Endodermal cell (in vitro differentiated cells): ENCODE results near the gene AHNAK2. TPM values are rescaled to one million over a fixed set of nuclear protein-coding genes. Genes with fewer than 3 reads are reported as not detected.
"Not testable (repeated sequence)": the region's sequence is repeated elsewhere in the genome, so short reads cannot be mapped to it uniquely, and the experiment has no call there.

ENCODE experiments used
- DNase-seq: peaks from one replicate; pipeline ENCODE4 v3.0.0-alpha.2; 2017
- H3K27ac ChIP-seq: 2 replicates; pipeline ENCODE4 v1.5.1; 2013; ENCODE audit warnings: mild to moderate bottlenecking, low read depth, low read length, moderate library complexity
- H3K27me3 ChIP-seq: 2 replicates; pipeline ENCODE4 v1.6.1; 2013; ENCODE audit warnings: mild to moderate bottlenecking, low read length, moderate library complexity; ENCODE audit not compliant: insufficient read depth, control insufficient read depth, poor library complexity, severe bottlenecking
- H3K36me3 ChIP-seq: 2 replicates; pipeline ENCODE4 v1.7.0; 2013; ENCODE audit warnings: mild to moderate bottlenecking, low read length, moderate library complexity; ENCODE audit not compliant: control insufficient read depth, insufficient read depth
- H3K4me1 ChIP-seq: one replicate; pipeline ENCODE4 v1.7.0; 2013; ENCODE audit warnings: low read length; ENCODE audit not compliant: control insufficient read depth, insufficient read depth
- H3K4me3 ChIP-seq: 2 replicates; pipeline ENCODE4 v1.5.1; 2013; ENCODE audit warnings: mild to moderate bottlenecking, low read length, moderate library complexity
- H3K9ac ChIP-seq: 2 replicates; pipeline ENCODE4 v1.6.1; 2013; ENCODE audit warnings: mild to moderate bottlenecking, low read length, moderate library complexity; ENCODE audit not compliant: poor library complexity, severe bottlenecking; ENCODE audit errors: extremely low read depth
- H3K9me3 ChIP-seq: 2 replicates; pipeline ENCODE4 v1.6.1; 2013; ENCODE audit warnings: mild to moderate bottlenecking, low read length, moderate library complexity; ENCODE audit not compliant: control insufficient read depth
- H3K27ac Mint-ChIP-seq: 2 replicates; pipeline ENCODE4 v1.8.0; 2020; ENCODE audit warnings: mixed read lengths
- H3K27me3 Mint-ChIP-seq: 2 replicates; pipeline ENCODE4 v1.8.0; 2021; ENCODE audit warnings: mild to moderate bottlenecking, mixed read lengths; ENCODE audit not compliant: insufficient read depth
- H3K36me3 Mint-ChIP-seq: 2 replicates; pipeline ENCODE4 v1.8.0; 2020; ENCODE audit warnings: low read depth, mixed read lengths
- H3K4me1 Mint-ChIP-seq: 2 replicates; pipeline ENCODE4 v1.8.0; 2020; ENCODE audit warnings: mixed read lengths
- H3K4me3 Mint-ChIP-seq: 2 replicates; pipeline ENCODE4 v1.8.0; 2020; ENCODE audit warnings: mild to moderate bottlenecking, moderate library complexity, mixed read lengths
- H3K9me3 Mint-ChIP-seq: 2 replicates; pipeline ENCODE4 v1.8.0; 2020; ENCODE audit warnings: mild to moderate bottlenecking, mixed read lengths
- WGBS, 2 experiments: methylation state at CpG; one replicate each; pipeline versions ENCODE4 v1.1.5 to v1.1.7; 2013; ENCODE audit warnings: missing lambda C conversion rate in 2 of 2, mixed read lengths in 1 of 2; ENCODE audit not compliant: insufficient coverage in 1 of 2, insufficient read length in 1 of 2; 5-methylcytosine and 5-hydroxymethylcytosine counted together
- total RNA-seq, 2 donors: library from RNA; stranded (reverse); fragmentation: NEBNext Ultra II Directional in 1 of 2; extraction: Animal tissue kit (Norgen Biotek cat#: 25700) in 1 of 2; gene quantifications; 2 replicates in 1 of 2; 3 replicates in 1 of 2; pipeline ENCODE4 v1.2.1, GENCODE V29; 2021
- TF ChIP-seq, protein P1 (sequence below): fragments of 200-600 bp; sonication (generic); conservative IDR thresholded peaks from 2 replicates; pipeline ENCODE4 v1.5.0; 2021; ENCODE audit warnings: antibody characterized with exemption, mild to moderate bottlenecking

Gene AHNAK2
- total RNA-seq, 2 donors from 2014 or later: 0.93 to 2.2 TPM

DNA sequence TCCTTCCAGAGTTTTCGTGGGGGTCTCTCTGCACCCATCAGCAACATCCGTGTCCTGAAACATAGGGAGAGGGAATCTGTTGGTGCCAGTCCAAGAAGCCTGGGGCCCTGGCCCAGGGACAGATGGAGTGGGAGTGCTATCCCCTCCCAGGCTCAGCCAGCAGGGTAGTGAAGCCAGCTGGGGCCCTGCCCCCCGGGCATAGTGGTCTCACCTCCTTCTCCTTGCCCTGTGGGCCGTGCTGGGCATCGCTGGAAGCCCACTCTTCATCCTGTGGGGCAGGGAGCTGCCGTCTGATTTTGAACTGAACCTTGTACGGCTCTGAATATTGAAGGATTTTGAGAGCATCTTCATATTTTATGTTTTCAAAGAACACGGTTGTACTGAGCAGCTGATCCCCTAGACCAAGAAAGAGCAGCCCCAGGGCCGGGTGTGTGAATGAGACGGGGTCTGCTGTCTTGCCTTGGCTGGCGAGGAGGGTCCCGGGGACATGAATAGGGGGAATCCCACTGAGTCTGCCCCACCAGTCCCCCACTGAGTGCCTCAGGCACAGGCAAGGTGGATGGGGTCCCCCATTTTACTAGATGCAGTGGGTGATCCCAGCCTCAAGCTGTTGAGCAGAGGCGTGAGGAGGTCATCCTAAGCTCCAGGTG, 23.3 kb downstream of the AHNAK2 start:
- Mint-ChIP-seq H3K9me3 (no peaks in the 10 kb centered on the region), H3K27ac (no peak overlapping the region), H3K27me3 (peaks cover 9% of the 10 kb centered on the region), H3K4me1 (no peaks in the 10 kb centered on the region), H3K4me3 (no peak overlapping the region), H3K36me3 (no peaks in the 10 kb centered on the region)
- no peaks in the 10 kb centered on the region for H3K27me3 ChIP-seq
- WGBS, 2 experiments: 84 to 98% methylated on average over 8 to 13 of the region's 13 CpGs
- no peaks in the 10 kb centered on the region for H3K36me3 ChIP-seq
- no peak overlapping the region for H3K27ac ChIP-seq
- no peaks in the 10 kb centered on the region for H3K4me1 ChIP-seq
- H3K4me3 ChIP-seq: no peak overlapping the region
- no peak overlapping the region for H3K9ac ChIP-seq
- TF ChIP-seq, protein P1, sequence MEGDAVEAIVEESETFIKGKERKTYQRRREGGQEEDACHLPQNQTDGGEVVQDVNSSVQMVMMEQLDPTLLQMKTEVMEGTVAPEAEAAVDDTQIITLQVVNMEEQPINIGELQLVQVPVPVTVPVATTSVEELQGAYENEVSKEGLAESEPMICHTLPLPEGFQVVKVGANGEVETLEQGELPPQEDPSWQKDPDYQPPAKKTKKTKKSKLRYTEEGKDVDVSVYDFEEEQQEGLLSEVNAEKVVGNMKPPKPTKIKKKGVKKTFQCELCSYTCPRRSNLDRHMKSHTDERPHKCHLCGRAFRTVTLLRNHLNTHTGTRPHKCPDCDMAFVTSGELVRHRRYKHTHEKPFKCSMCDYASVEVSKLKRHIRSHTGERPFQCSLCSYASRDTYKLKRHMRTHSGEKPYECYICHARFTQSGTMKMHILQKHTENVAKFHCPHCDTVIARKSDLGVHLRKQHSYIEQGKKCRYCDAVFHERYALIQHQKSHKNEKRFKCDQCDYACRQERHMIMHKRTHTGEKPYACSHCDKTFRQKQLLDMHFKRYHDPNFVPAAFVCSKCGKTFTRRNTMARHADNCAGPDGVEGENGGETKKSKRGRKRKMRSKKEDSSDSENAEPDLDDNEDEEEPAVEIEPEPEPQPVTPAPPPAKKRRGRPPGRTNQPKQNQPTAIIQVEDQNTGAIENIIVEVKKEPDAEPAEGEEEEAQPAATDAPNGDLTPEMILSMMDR: no peak
- no peaks in the 10 kb centered on the region for H3K9me3 ChIP-seq
- DNase-seq: no peak

DNA sequence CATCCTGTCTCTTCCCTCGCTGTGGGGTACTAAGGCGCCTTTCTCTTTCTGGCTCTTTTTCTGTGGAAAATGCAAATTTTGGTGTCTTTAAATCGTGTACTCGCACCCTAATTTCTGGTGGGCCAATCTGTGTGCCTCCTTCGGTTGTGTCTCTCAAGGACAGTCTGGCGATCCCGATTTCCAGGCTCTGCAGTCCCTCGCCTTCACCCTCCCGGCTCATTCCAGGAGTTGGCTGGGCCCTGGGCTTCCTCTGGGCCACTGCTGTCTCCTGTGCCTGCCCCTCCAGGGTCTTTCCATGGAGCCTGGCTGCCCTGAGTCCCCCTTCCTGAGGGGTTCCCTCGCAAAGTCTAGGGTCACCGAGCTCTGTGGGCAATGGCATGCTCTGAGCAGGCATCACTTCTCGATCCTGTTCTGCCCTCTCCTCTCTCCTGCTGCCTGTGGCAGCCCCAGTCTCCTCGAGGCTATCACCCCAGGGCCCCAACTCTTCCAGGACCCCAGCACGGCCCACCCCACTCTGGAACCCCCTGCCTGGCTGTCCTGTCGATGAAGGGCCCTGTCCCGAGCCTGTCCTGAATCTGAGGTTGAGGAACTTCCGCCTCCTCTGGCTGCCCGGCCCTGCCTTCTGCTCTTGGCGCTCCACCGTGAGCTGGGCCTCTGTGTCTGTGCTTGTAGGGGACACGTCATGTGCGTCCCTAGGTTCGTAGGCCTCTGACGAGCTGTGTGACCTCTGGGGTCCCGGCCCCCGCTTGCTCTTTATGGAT, 24.1 kb downstream of the AHNAK2 start:
- H3K9me3 Mint-ChIP-seq: no peaks in the 10 kb centered on the region

DNA sequence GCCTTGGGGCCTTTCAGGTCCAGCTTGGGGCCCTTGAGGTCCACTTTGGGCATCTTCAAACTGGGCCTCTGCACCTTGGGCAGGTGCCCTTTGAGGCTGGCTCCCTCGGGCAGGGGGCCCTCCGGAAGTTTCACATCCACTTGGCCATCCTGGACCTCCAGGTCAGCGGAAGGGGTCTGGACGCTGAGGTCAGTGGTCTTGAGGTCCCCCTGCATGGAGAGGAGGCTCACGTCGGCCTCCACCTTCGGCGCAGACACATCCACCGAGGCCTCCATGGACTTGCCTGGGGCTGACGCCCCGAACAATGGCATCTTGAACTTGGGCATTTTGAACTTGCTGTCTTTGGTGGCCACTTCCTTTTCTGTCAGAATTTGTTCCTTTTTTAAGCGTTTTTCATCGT, 25.1 kb downstream of the AHNAK2 start:
- Histone ChIP-seq H3K36me3 (no peaks in the 10 kb centered on the region), H3K9ac (no peak overlapping the region), H3K9me3 (no peaks in the 10 kb centered on the region), H3K27me3 (no peaks in the 10 kb centered on the region), H3K27ac (no peak overlapping the region), H3K4me1 (no peaks in the 10 kb centered on the region), H3K4me3 (no peak overlapping the region)
- no peak overlapping the region for H3K4me3 Mint-ChIP-seq
- no peaks in the 10 kb centered on the region for H3K4me1 Mint-ChIP-seq
- H3K9me3 Mint-ChIP-seq: no peaks in the 10 kb centered on the region
- no peak overlapping the region for H3K27ac Mint-ChIP-seq
- H3K27me3 Mint-ChIP-seq: peaks cover 6% of the 10 kb centered on the region
- 88 to 92% methylated on average over 9 to 13 of the region's 13 CpGs for WGBS, 2 experiments
- DNase-seq: no peak
- no peaks in the 10 kb centered on the region for H3K36me3 Mint-ChIP-seq
- TF ChIP-seq, protein P1: no peak

More for the DNA sequence above, 24.1 kb downstream of the AHNAK2 start:
- H3K36me3 Mint-ChIP-seq: no peaks in the 10 kb centered on the region
- 92 to 94% methylated on average over 19 to 26 of the region's 26 CpGs for WGBS, 2 experiments
- Histone ChIP-seq H3K4me1 (no peaks in the 10 kb centered on the region), H3K9me3 (no peaks in the 10 kb centered on the region), H3K27me3 (no peaks in the 10 kb centered on the region), H3K36me3 (no peaks in the 10 kb centered on the region), H3K27ac (no peak overlapping the region), H3K4me3 (no peak overlapping the region), H3K9ac (no peak overlapping the region)
- H3K4me3 Mint-ChIP-seq: no peak overlapping the region
- no peaks in the 10 kb centered on the region for H3K4me1 Mint-ChIP-seq
- H3K27me3 Mint-ChIP-seq: peaks cover 9% of the 10 kb centered on the region
- no peak for DNase-seq
- TF ChIP-seq, protein P1: no peak
- no peak overlapping the region for H3K27ac Mint-ChIP-seq

DNA sequence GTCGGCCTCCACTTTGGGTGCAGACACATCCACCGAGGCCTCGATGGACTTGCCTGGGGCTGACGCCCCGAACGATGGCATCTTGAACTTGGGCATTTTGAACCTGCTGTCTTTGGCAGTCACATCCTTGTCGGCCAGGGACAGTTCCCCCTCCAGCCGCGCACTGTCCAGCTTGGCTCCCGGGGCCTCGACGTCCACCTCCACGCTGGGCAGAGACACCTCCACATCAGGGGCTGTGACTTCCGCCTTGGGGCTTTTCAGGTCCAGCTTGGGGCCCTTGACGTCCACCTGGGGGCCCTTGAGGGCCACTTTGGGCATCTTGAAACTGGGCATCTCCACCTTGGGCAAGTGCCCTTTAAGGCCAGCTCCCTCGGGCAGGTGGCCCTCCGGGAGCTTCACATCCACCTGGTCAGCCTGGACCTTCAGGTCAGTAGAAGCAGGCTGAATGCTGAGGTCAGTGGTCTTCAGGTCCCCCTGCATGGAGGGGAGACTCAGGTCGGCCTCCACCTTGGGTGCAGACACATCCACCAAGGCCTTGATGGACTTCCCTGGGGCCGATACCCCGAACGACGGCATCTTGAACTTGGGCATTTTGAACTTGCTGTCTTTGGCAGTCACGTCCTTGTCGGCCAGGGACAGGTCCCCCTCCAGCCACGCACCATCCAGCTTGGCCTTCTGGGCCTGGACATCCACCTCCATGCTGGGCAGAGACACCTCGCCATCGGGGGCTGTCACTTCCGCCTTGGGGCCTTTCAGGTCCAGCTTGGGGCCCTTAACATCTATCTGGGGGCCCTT, 26.1 kb downstream of the AHNAK2 start:
- H3K4me1 Mint-ChIP-seq, H3K27me3 Mint-ChIP-seq, H3K9ac ChIP-seq, DNase-seq, H3K36me3 Mint-ChIP-seq, H3K27ac ChIP-seq, H3K4me3 Mint-ChIP-seq, H3K27me3 ChIP-seq, H3K4me1 ChIP-seq, H3K36me3 ChIP-seq, H3K27ac Mint-ChIP-seq, H3K9me3 ChIP-seq, H3K9me3 Mint-ChIP-seq, H3K4me3 ChIP-seq: not testable (repeated sequence)
- 91 to 94% methylated on average over 24 to 28 of the region's 28 CpGs for WGBS, 2 experiments
